GF-D8 (cell line): Measurements from ENCODE around the gene ST3GAL3.
"Not testable (repeated sequence)": the region's sequence is repeated elsewhere in the genome, so short reads cannot be mapped to it uniquely, and the experiment has no call there.

Source experiments
- DNase-seq: peaks from one replicate; lab custom pipeline; 2025; lab: John Stamatoyannopoulos, UW

ST3GAL3 gene

DNA sequence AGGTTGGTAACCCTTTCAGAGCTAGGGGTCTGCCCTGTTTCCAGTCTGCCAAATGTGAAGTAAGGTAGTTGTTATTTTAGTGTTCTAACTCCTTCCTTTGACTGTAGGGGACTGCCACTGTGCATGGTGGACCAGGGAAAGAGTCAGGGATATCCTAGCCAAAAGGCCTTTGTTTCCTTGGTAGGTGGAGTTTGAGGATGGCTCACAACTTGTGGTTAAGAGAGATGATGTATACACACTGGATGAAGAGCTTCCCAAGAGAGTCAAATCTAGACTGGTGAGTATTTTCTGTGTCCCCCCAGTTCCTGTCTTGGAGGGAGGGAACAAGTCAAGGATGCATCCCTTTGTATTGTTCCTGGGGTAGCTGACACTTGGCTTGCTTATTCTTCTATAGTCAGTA lies 3.5 kb upstream of the ST3GAL3 start:
- no peak for DNase-seq

DNA sequence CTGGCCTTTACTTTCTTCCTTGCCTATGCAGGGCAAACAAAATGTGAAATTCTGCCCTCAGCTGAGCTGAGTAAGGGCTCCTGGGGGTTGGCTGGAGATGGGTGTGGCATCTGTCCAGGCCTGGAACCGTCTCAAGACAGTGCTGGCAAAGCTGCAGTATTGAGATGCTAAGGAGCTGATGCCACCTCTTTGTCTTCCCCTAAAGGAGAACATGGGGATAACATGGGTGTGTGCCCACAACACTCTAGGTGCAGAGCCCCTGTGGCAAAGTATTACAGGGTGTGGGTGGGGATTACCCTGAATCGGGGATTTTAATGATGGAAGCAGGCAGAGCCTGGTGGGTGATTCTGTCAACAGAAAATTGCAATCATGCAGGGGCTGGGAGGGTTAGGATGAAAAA lies 2.5 kb upstream of the ST3GAL3 start:
- DNase-seq, result no peak

DNA sequence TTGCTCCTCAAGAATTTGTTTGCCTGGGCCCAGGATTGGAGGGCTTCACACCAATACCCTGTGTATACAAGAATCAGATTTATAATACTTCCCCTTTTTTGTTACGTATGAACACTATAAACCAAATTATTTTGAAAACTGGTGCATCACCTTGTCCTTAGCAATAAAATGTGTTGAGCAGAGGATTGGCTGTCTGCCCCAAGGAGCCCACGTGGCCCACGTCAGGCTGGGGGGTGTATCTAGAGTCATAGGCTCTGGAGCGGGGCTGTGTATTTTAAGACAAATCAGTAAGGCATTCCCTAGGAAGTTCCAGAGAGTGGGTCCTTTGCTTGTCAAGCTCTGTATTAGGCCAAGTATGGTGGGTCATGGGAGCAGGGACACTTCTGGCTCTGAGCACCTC lies 2.0 kb upstream of the ST3GAL3 start:
- no peak for DNase-seq

DNA sequence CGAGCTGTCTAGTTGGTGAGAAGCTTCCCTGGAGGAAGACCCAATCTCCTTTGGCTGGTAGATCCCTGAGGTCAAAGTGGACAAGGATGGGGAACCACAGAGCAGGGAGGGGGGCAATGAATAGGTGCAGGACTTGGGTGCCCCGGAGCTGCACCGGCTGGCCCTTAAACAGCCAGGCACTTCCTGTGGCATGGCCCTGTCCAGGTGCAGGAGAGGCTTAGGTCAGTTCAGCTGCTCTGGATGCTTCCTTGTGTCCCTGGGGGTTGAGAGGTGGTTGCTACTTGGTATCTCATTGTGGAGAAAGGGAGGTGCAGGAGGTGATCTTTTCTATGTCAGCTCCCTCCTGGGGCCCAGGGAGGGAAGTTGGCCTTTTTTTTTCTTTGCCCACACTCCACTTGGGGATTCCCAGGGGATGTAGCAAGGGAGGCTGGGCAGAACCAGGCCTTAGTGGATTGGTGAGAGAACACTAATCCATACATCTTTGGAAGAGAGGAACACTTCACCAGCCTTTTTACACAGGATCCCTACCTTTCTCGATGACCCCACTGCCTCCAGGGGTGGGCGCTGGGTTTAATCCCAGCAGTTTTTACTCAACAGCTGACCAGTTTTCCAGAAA lies 1.2 kb upstream of the ST3GAL3 start:
- no peak for DNase-seq

DNA sequence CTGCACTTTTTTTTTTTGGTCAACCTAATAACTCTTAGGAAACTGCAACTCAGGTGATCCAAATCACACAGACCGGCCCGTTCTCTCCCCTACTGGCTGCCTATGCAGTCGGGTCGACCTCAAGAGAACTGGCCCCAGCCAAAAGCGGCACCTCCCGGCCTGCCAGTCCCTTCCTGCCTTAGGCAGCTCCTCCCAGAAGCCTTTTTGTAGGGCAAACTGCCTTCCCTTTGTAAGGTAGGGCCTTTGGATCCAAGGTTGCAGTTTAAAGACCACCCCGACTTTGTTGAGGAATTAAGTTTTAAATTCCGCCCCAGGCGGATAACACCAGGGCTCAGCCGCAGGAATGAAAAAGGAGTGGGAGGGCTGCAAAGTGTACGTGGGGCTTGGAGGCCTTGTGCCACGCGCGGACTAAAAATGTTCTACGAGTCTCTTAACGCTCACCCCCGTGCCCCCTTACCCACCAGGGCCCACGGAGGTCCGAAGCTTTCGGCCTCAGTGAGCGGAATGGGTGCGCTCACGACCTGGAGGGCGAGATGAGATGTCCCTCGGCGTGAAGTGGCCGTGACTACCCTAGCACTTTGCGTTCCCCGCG lies 642 bp upstream of the ST3GAL3 start:
- no peak for DNase-seq

DNA sequence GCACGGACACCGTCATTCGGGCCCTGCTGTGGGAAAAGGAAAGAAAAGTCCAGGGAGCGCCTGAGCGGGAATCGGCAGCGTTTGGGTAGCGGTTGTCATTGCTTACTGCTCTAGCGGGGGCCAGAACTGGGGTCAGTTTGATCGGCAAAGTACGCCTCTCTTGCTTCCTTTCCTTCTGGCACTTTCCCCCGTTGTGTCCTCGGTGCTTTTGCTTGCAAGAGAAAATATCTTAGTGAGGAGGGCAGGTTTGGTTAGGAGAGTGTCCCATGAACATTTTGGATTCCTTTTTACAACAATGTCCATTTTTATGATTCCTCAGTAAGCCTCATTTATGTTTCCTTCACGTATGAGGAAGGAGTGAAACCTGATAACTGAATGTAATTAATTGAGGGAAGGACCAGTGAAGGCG lies 670 bp downstream of the ST3GAL3 start:
- DNase-seq, result no peak

DNA sequence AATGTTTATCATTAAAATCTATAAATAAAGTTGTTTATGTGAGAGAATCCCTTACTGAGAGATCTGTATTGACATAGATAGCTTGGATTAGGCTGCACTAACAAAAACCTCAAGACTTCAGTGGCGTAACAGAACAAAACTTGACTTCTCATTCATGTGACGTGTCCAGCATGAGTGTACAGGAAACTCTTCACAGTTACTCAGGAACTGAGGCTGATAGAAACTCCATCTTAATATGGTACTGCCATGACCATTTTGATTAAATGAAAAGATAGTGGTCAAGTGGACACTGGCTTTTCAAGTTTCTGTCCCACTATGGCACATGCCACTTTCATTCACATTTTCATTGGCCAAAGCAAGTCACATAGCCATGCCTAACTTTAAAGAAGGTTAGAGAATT lies 3.7 kb downstream of the ST3GAL3 start:
- peak; percentile 5 for DNase-seq

DNA sequence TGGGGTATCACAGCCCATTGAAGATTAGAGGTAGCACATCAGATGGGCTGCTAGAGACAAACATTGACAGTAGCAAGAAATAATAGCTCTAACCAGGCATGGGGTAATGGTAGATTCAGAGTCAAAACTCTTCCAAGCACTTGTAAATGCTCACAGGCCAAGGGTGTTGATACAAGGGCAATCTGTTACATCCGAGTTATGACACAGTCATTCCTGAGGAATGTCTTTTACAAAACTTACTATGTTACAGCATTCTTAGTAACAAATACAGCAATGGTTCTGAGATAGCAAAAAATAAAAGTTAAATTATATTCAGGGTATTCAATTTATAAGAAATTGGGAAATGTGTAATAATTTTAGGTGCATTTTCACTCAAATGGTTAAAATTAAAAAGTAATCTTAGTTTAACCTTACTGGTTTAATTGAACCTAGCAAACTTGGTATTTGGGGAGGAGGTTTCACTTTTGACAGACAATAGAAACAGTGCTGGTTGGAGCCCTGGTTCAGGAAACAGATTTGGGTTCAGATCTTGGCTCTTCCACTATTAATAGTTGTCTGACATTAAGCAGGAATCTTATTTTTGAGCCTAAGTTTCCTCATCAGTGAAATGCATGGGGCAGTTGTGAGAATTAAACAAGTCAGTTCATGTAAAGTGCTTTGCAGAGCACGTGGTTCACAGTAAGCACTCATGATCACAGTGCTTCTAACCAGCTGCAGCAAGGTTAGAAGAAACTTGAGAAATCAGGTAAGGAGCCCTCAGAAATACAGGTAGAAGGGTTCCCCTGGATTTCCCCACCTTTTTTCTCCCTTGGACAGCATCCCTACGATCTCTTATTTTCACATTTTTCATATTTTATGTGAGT lies 4.4 kb downstream of the ST3GAL3 start:
- DNase-seq, result no peak

DNA sequence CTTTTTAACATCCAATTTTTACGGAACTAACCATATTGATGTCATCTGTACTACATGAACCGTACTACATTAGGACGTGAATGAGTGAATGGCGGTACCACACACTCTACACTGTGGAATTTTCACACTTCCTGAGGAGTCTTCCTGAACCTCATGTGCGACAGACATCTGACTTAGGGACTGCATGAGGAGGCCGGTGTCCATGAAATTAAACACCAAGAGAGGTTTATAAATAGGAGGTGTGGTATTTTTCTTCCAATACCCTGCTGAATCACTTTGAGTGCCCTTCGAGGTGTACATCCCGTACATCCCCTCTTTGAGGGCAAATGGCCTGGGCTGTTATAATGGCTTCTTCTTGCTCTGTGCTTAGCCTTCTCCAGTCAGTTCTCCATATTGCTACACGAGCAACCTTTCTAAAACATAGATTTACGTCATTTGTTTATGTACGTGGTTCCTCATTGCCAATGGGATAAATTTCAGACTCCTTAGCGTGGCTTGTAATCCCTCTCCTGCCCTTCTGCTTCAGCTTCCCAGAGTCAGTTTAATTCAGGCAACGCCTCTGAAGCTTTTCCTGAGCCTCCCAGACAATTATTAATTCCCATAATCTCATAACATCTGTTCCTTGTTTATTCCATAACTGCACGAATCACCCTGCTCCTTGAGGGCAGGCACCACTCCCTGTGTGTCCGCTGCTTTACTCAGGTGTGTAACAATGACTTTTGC lies 9.4 kb downstream of the ST3GAL3 start:
- no peak for DNase-seq

DNA sequence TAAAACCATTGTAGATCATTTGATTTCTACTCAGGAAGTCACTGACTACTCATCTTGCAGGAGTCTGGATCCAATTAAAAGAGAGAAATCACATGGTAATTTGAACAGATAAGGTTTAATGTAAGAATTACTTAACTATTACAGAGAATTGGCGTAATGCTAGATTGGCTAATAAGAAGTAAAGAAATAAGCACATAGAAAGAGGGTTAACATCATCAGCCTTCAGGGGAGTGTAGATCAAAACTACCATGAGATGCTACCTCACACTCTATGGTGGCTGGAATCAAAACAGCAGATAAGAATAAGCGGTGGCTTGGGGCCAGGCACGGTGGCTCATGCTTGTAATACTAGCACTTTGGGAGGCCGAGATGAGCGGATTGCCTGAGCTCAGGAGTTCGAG lies 11.7 kb downstream of the ST3GAL3 start:
- no peak for DNase-seq

DNA sequence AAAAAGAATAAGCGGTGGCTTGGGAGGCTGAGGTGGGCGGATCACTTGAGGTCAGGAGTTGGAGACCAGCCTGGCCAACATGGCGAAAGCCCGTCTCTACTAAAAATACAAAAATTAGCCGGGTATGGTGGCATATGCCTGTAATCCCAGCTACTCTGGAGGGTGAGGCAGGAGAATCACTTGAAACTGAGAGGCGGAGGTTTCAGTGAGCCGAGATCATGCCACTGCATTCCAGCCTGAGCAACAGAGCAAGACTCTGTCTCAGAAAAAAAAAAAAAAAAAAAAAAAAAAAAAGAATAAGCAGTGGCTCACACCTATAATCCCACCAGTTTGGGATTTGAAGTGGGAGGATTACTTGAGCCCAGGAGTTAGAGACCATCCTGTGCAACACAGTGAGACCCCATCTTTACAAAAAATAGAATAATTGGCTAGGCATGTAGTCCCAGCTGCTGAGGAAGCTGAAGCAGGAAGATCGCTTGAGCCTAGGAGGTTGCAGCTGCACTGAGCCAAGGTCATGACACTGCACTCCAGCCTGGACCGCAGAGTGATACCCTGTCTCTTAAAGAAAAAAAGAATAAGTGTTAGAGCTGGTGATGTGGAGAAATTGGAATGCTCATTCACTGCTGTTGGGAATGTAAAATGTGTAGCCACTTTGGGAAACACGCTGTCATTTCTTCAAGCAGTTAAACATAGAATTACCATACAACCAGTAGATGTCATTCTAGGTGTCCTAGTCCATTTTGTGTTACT lies 12.5 kb downstream of the ST3GAL3 start:
- not testable (repeated sequence) for DNase-seq

DNA sequence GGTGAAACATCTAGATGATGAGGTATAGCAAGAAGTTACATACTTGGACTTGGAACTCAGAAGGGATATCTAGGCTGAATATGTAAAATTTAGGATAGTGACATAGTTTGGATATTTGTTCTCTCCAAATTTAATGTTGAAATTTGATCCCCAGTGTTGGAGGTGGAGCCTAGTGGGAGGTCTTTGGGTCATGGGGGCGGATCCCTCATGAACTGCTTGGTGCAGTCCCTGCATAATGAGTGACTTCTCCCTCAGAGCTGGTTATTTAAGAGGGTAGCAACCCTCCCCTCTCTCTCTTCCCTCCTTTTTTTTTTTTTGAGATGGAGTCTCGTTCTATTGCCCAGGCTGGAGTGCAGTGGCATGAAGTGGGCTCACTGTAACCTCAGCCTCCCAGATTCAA lies 15.5 kb downstream of the ST3GAL3 start:
- no peak for DNase-seq

DNA sequence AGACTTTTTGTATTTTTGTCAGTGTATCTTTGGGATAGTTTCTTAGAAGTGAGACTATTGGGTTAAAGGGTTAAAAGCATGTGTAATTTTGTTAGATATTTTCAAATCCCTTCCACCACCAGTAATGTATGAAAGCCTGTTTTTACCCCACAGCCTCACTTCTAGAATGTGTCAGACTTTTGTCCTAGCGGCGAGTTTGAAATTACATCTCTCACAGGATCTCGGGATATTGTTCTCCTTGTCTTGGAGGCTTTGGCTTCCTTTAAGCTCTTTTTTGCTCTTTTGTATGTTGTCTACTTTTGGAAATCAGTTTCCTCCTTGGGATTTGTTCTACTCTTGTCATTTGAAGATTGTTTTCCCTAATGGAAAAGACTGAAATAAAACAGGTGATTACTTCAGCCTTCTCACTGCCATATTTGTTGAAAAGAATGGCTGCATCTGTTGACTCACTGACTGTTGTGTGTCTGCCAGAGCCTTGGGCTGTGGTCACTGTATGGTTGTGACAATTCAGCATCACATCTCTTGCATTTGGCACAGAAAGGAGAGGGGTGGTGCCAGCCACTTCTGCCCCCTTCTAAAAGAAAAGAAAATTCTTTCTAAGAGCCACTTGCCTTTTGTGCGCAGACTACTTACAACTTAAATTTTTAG lies 22.6 kb downstream of the ST3GAL3 start:
- no peak for DNase-seq

DNA sequence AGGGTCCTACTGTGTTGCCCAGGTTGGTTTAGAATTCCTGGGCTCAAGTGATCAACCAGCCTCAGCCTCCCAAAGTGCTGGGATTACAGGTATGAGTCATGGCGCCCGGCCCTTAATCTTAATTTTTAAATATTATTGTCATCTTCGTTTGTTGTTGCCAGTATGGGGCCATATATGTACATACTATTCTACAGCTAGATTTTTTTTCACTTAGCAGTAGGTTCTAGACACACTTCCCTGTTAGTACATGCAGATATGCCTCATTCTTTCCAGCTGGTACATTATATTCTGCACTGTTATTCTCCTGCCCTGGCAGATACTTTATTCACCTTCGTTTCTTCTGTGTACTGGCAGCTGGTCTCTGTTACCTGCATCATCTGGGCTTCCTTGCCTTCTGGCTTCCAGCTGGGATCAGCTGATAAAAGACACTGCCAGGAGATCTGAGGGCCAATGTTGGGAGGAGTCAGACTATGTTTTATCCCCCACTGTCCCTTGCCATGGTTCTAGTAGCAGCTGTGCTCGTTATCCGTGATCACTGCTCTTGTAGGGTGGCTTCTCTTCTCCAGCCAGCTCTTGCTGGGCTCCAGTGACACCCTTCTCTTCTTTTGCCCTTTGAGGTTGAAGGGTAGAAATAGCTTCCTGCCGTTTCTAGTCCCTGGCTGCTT lies 24.7 kb downstream of the ST3GAL3 start:
- DNase-seq, result no peak

DNA sequence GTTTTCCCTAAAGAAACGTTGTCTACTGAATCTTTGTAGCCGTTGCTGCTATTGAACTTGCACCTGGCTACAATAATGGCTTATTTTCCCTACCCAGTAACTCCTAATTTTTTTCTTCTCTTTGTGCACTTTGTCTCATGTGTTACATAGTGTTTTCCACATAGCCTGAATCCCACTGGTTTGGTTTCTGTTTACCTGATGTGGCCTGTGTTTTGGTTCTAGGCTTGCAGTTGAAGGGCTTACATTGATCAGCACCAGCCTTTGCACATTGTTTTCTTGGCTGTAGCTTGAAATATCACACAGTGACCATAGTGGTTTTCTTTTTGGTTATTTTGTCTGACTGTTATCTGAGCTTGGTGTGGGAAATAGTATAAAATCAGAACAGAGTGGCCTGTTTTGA lies 29.5 kb downstream of the ST3GAL3 start:
- no peak for DNase-seq

DNA sequence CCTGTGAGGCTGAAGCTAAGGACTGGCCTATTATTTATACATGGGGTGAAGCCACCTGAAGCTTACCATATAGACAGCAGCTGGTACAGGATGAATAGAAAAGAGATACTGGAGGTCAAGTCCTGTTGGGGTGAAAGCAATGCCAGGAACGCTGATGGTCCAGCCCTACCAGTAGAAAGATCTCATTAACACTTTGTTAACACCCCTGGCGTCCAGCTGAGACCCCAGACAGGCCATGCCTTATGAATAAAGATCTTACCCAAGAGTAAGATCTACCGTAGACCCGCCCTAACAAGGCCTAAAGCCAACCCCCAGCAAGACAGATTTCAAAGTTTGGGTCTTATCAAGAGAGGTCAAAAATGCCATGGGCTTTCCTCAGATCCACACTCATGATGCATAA lies 34.7 kb downstream of the ST3GAL3 start:
- no peak for DNase-seq

DNA sequence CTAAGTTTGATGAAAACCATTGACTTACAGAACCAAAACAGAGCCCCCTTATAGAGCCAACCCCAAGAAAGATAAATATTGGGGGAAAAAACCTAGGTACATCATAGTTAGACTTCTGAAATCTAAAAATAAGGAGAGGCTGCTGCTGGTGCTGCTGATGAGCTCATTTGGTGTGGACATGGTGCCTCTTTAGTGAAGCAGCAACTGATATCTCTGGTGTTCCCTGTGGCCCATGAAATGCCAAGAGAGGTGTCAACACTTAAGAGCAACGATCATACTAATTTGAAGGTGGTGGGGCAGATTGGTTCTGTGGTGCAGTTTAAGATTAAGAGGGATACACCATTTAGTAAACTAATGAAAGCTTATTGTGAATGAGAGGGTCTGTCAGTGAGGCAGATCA lies 35.9 kb downstream of the ST3GAL3 start:
- DNase-seq, result no peak

DNA sequence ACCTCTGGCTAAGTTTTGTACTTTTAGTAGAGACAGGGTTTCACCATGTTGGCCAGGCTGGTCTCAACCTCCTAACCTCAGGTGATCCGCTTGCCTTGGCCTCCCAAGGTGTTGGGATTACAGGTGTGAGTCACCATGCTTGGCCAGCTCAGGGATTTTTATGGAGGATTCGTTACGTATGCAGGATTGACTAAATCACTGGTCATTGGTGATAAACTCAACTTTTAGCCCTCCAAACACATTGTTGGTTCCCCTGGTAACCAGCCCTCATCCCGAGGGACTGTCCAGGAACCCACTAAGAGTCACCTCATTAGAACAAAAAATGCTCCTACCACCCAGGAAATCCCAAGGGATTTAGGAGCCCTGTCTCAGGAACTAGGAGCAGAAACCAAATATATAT lies 40.4 kb downstream of the ST3GAL3 start:
- DNase-seq, result no peak

DNA sequence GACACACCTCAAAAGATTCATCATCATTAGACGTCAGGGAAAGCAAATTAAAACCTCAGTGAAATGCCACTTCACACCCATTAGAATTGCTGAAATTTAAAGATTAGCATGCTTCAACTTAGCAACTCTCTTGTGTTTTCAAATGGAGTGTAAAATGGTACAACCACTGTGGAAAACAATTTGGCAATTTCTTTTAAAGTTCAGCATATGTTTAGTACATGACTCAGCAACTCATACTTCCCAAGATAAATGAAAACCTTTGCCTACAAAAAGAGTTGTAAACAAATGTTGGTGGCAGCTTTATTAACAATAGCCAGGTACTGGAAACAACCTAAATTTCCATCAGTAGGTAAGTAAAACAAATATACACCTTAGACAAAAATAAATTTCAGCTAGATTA lies 42.7 kb downstream of the ST3GAL3 start:
- no peak for DNase-seq

DNA sequence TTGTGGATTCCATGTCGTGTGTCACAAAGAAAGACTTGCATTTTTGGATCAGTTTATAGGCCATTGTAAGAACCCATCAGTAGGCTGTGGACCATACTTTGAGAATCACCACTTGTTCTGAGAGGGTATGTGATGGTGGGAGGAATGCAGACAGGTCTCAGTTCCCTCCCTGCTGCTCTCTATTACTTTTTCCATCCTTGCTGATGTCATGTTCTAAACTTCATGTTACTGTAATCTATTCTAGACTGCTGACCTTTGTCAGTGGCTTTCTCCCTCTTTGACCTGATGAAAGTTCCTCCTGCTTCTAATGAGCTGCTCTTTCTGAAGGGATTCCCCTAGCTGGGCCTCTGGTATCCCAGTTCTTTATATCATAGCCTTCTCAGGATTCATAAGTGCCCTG lies 46.1 kb downstream of the ST3GAL3 start:
- no peak for DNase-seq

DNA sequence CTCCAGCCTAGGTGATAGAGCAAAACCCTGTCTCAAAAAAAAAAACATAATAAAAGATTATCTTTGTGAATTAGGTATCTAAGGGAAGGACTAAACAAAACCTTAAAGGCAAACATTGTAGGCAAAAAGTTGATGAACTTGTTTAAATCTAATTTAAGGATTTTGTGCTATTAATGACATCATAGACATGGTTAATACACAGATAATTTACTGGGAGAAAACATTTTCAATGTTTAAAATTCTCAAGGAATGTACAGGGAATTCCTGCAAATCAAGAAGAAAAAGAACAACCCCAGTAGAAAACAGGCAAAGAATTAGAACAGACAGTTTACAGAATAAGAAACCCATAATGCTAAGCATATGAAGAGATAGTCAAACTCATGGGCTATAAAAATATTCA lies 47.6 kb downstream of the ST3GAL3 start:
- DNase-seq, result no peak
